ENCODE data around the gene SRD5A3.

SRD5A3 gene

DNA sequence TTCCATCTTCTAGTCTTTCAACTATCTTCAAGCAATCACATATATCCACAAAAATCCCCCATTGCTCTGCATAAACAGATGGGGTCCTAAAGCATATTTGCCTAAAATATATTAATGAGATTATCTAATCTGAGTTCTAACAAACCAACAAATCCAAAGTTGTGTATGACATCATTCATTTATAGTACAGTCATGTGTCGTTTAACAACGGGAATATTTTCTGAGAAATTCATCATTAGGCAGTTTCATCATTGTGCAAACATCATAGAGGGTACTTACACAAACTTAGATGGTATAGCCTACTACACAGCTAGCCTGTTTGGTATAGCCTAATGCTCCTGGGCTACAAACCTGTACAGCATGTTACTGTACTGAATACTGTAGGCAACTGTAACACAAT is 38.0 kb upstream of the SRD5A3 start:
- Histone ChIP-seq H3K18ac (ENCODE audit: low read length) (no peak overlapping the region), H4K8ac (ENCODE audit: low read depth, low read length) (no peak overlapping the region), H3K9me3 (replicated peaks in 1 of 2; ENCODE audit: control insufficient read depth in 2 of 2, insufficient read depth in 1 of 2, low read depth in 1 of 2, low read length in 2 of 2) (no peaks in the 10 kb centered on the region), H3K27ac (replicated peaks; ENCODE audit: low read length) (no peak overlapping the region), H3K23ac (ENCODE audit: low read depth, low read length, poor library complexity) (no peak overlapping the region), H3K4ac (ENCODE audit: low read length) (no peak overlapping the region), H3K36me3 (replicated peaks in 1 of 2; ENCODE audit: control insufficient read depth in 2 of 2, insufficient read depth in 2 of 2, low read length in 2 of 2) (no peaks in the 10 kb centered on the region), H3K4me2 (ENCODE audit: insufficient read depth, low read length, poor library complexity, severe bottlenecking) (no peak overlapping the region), H2BK12ac (ENCODE audit: low read length) (no peak overlapping the region), H3K27me3 (ENCODE audit: control insufficient read depth in 3 of 3, insufficient read depth in 3 of 3, low read depth in 1 of 3, low read length in 3 of 3) (no peaks in the 10 kb centered on the region), H3K9ac (ENCODE audit: low read depth, low read length, poor library complexity) (no peak overlapping the region), H3K4me3 (ENCODE audit: low read length in 2 of 2) (no peak overlapping the region), H2AFZ (ENCODE audit: low read length) (no peak overlapping the region), H2BK15ac (ENCODE audit: low read length) (no peak overlapping the region), H3K14ac (ENCODE audit: low read length) (no peak overlapping the region), H3K4me1 (ENCODE audit: control insufficient read depth in 2 of 2, insufficient read depth in 1 of 2, low read depth in 1 of 2, low read length in 2 of 2) (no peaks in the 10 kb centered on the region), H4K91ac (ENCODE audit: low read depth, low read length, poor library complexity) (no peak overlapping the region), H2AK5ac (ENCODE audit: low read depth, low read length) (no peak overlapping the region), H2BK5ac (ENCODE audit: low read length) (no peak overlapping the region), H3K79me1 (ENCODE audit: low read depth, low read length) (no peaks in the 10 kb centered on the region), H2BK120ac (ENCODE audit: low read depth, low read length) (no peak overlapping the region)
- no CpG with 5 or more reads among the region's 2 CpGs for WGBS, 2 donors (ENCODE audit: extremely low coverage in 2 of 2, insufficient read length in 2 of 2, insufficient replicate concordance in 1 of 2)
- DNase-seq (ENCODE audit: low spot score) = no peak

DNA sequence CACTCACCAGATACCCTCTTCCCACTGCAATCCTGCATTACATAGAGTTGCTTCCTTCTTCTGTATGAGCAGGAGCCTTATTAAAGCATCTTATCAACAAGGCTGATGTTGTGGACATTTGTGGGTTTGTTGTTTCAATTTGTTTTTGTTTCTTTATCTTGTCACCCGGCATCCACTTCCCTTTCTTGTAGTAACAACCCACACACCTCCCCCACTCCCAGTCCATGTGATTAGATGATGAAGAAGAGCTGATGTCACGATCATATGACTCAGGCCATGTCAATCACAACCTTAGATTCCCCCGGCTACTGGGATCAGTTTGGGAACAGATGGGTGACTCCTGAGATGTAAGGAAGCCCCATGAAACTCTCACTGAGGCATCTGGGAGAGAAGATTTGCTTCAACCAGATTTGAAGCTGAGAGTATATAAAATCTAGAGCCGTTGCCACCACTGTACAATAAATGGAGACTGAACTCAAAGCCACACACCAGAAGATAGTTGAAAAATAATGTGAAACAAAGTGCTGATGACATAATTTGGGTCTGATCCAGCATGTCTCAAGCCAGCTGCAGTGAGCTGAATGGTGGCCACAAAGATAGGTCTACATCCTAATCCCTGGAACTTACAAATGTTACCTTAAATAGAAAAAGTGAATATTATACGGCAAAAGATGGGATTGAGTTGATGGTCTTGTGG is 34.1 kb upstream of the SRD5A3 start:
- DNase-seq (ENCODE audit: low spot score) = no peak
- H4K91ac ChIP-seq (ENCODE audit: low read depth, low read length, poor library complexity) = no peak overlapping the region
- no peaks in the 10 kb centered on the region for H3K36me3 ChIP-seq (replicated peaks in 1 of 2; ENCODE audit: control insufficient read depth in 2 of 2, insufficient read depth in 2 of 2, low read length in 2 of 2)
- H3K23ac ChIP-seq (ENCODE audit: low read depth, low read length, poor library complexity) = no peak overlapping the region
- no peaks in the 10 kb centered on the region for H3K4me1 ChIP-seq (ENCODE audit: control insufficient read depth in 2 of 2, insufficient read depth in 1 of 2, low read depth in 1 of 2, low read length in 2 of 2)
- no peak overlapping the region for H2AFZ ChIP-seq (ENCODE audit: low read length)
- no peak overlapping the region for H2BK120ac ChIP-seq (ENCODE audit: low read depth, low read length)
- H3K4me2 ChIP-seq (ENCODE audit: insufficient read depth, low read length, poor library complexity, severe bottlenecking) = no peak overlapping the region
- no peak overlapping the region for H4K8ac ChIP-seq (ENCODE audit: low read depth, low read length)
- H2BK15ac ChIP-seq (ENCODE audit: low read length) = no peak overlapping the region
- no peaks in the 10 kb centered on the region for H3K9me3 ChIP-seq (replicated peaks in 1 of 2; ENCODE audit: control insufficient read depth in 2 of 2, insufficient read depth in 1 of 2, low read depth in 1 of 2, low read length in 2 of 2)
- H3K27ac ChIP-seq (replicated peaks; ENCODE audit: low read length) = no peak overlapping the region
- no peaks in the 10 kb centered on the region for H3K79me1 ChIP-seq (ENCODE audit: low read depth, low read length)
- no peak overlapping the region for H3K4me3 ChIP-seq (ENCODE audit: low read length in 2 of 2)
- H2BK5ac ChIP-seq (ENCODE audit: low read length) = no peak overlapping the region
- no peak overlapping the region for H3K4ac ChIP-seq (ENCODE audit: low read length)
- no peak overlapping the region for H2BK12ac ChIP-seq (ENCODE audit: low read length)
- no peak overlapping the region for H2AK5ac ChIP-seq (ENCODE audit: low read depth, low read length)
- WGBS, 2 donors (ENCODE audit: extremely low coverage in 2 of 2, insufficient read length in 2 of 2, insufficient replicate concordance in 1 of 2) = no CpG with 5 or more reads among the region's 5 CpGs
- no peaks in the 10 kb centered on the region for H3K27me3 ChIP-seq (ENCODE audit: control insufficient read depth in 3 of 3, insufficient read depth in 3 of 3, low read depth in 1 of 3, low read length in 3 of 3)
- H3K18ac ChIP-seq (ENCODE audit: low read length) = no peak overlapping the region
- H3K9ac ChIP-seq (ENCODE audit: low read depth, low read length, poor library complexity) = no peak overlapping the region
- no peak overlapping the region for H3K14ac ChIP-seq (ENCODE audit: low read length)

DNA sequence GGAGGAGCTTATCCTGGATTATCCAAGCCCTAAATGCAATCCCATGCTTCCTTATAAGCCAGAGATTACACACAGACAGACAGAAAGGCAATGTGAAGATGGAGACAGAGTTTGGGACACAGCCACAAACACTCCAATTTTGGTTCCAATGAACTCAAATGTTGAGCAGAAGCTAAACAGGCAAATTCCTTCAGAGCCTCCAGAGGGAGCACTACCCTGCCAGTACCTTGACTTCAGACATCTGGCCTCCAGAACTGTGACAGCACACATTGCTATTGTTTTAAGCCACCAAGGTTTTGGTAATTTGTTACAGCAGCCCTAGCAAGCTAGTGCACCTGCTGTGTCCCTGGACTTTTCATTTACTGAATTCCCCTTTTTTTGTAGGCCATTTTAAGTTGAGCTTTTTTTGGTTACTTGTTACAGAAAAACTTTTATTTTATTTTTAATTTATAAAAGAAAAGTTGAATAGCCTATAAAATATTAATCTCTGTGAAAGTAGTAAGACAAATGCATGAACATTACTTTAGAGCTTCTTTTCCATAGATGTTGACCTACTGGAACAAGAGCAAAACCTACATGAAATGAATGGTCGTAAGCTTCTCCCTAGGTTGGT is 33.4 kb upstream of the SRD5A3 start:
- Histone ChIP-seq H2BK120ac (ENCODE audit: low read depth, low read length) (no peak overlapping the region), H2AK5ac (ENCODE audit: low read depth, low read length) (no peak overlapping the region), H3K4me3 (ENCODE audit: low read length in 2 of 2) (no peak overlapping the region), H4K8ac (ENCODE audit: low read depth, low read length) (no peak overlapping the region), H3K23ac (ENCODE audit: low read depth, low read length, poor library complexity) (no peak overlapping the region), H3K27ac (replicated peaks; ENCODE audit: low read length) (no peak overlapping the region), H3K4me2 (ENCODE audit: insufficient read depth, low read length, poor library complexity, severe bottlenecking) (no peak overlapping the region), H2BK15ac (ENCODE audit: low read length) (no peak overlapping the region), H2BK12ac (ENCODE audit: low read length) (no peak overlapping the region), H3K36me3 (replicated peaks in 1 of 2; ENCODE audit: control insufficient read depth in 2 of 2, insufficient read depth in 2 of 2, low read length in 2 of 2) (no peaks in the 10 kb centered on the region), H3K4me1 (ENCODE audit: control insufficient read depth in 2 of 2, insufficient read depth in 1 of 2, low read depth in 1 of 2, low read length in 2 of 2) (no peaks in the 10 kb centered on the region), H2BK5ac (ENCODE audit: low read length) (no peak overlapping the region), H3K27me3 (ENCODE audit: control insufficient read depth in 3 of 3, insufficient read depth in 3 of 3, low read depth in 1 of 3, low read length in 3 of 3) (no peaks in the 10 kb centered on the region), H2AFZ (ENCODE audit: low read length) (no peak overlapping the region), H3K79me1 (ENCODE audit: low read depth, low read length) (no peaks in the 10 kb centered on the region), H4K91ac (ENCODE audit: low read depth, low read length, poor library complexity) (no peak overlapping the region), H3K4ac (ENCODE audit: low read length) (no peak overlapping the region), H3K9me3 (replicated peaks in 1 of 2; ENCODE audit: control insufficient read depth in 2 of 2, insufficient read depth in 1 of 2, low read depth in 1 of 2, low read length in 2 of 2) (no peaks in the 10 kb centered on the region), H3K9ac (ENCODE audit: low read depth, low read length, poor library complexity) (no peak overlapping the region), H3K18ac (ENCODE audit: low read length) (no peak overlapping the region), H3K14ac (ENCODE audit: low read length) (no peak overlapping the region)
- DNase-seq (ENCODE audit: low spot score) = no peak
- no CpG with 5 or more reads among the region's 1 CpG for WGBS, 2 donors (ENCODE audit: extremely low coverage in 2 of 2, insufficient read length in 2 of 2, insufficient replicate concordance in 1 of 2)

DNA sequence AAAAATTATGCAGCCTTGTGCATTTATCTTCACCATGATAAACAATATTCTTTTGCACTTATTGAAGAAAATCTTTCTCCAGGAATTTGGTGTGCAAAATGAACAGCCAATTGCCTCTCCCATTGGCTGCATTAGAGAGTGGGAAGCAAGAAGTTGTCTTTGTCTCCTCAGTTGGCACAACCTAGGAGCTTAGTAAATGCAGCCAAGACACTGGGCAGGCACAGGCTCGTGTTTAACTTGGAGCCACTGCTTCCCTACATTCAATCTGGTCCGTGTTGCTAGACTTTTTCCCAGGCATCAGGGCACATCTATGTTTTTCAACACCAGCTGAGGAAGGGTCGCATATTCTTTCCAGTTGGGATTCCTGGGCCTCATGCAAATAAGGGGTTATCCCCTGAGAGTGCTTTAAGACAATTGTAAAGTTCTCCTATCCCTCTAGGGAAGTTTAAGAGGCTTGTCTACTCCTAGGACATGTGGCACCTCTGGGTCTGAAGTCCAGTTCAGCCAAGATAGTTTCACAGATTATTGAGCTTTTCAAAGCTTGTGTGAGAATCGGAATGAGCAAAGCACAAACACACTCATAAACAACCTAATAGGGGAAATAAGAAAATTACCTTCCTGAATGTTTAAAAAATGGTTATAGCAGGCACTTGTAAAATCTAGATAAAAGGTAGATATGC is 31.8 kb upstream of the SRD5A3 start:
- no peak overlapping the region for H3K4me2 ChIP-seq (ENCODE audit: insufficient read depth, low read length, poor library complexity, severe bottlenecking)
- no peak overlapping the region for H3K4ac ChIP-seq (ENCODE audit: low read length)
- no peak overlapping the region for H3K9ac ChIP-seq (ENCODE audit: low read depth, low read length, poor library complexity)
- no peak overlapping the region for H2BK5ac ChIP-seq (ENCODE audit: low read length)
- H3K18ac ChIP-seq (ENCODE audit: low read length) = no peak overlapping the region
- H2BK120ac ChIP-seq (ENCODE audit: low read depth, low read length) = no peak overlapping the region
- H3K14ac ChIP-seq (ENCODE audit: low read length) = no peak overlapping the region
- no peaks in the 10 kb centered on the region for H3K36me3 ChIP-seq (replicated peaks in 1 of 2; ENCODE audit: control insufficient read depth in 2 of 2, insufficient read depth in 2 of 2, low read length in 2 of 2)
- H3K9me3 ChIP-seq (replicated peaks in 1 of 2; ENCODE audit: control insufficient read depth in 2 of 2, insufficient read depth in 1 of 2, low read depth in 1 of 2, low read length in 2 of 2) = no peaks in the 10 kb centered on the region
- DNase-seq (ENCODE audit: low spot score) = no peak
- no peak overlapping the region for H4K91ac ChIP-seq (ENCODE audit: low read depth, low read length, poor library complexity)
- WGBS, 2 donors (ENCODE audit: extremely low coverage in 2 of 2, insufficient read length in 2 of 2, insufficient replicate concordance in 1 of 2) = no CpG with 5 or more reads among the region's 4 CpGs
- H3K4me1 ChIP-seq (ENCODE audit: control insufficient read depth in 2 of 2, insufficient read depth in 1 of 2, low read depth in 1 of 2, low read length in 2 of 2) = no peaks in the 10 kb centered on the region
- no peak overlapping the region for H2BK15ac ChIP-seq (ENCODE audit: low read length)
- no peak overlapping the region for H3K27ac ChIP-seq (replicated peaks; ENCODE audit: low read length)
- H3K27me3 ChIP-seq (ENCODE audit: control insufficient read depth in 3 of 3, insufficient read depth in 3 of 3, low read depth in 1 of 3, low read length in 3 of 3) = no peaks in the 10 kb centered on the region
- no peak overlapping the region for H2AFZ ChIP-seq (ENCODE audit: low read length)
- no peak overlapping the region for H3K4me3 ChIP-seq (ENCODE audit: low read length in 2 of 2)
- H3K79me1 ChIP-seq (ENCODE audit: low read depth, low read length) = no peaks in the 10 kb centered on the region
- no peak overlapping the region for H4K8ac ChIP-seq (ENCODE audit: low read depth, low read length)
- H3K23ac ChIP-seq (ENCODE audit: low read depth, low read length, poor library complexity) = no peak overlapping the region
- no peak overlapping the region for H2AK5ac ChIP-seq (ENCODE audit: low read depth, low read length)
- no peak overlapping the region for H2BK12ac ChIP-seq (ENCODE audit: low read length)

All from neuronal stem cell (in vitro differentiated cells).